Neuronal stem cell (in vitro differentiated cells): Measurements from ENCODE around the gene USP17L10. TPM values are rescaled to one million over a fixed set of nuclear protein-coding genes. Genes with fewer than 3 reads are reported as not detected.
"Not testable (repeated sequence)": the region's sequence is repeated elsewhere in the genome, so short reads cannot be mapped to it uniquely, and the experiment has no call there.

Experiments
- DNase-seq: peaks from one replicate; pipeline ENCODE4 v3.0.0-alpha.2; 2013; ENCODE audit warnings: low spot score
- H2AFZ ChIP-seq: one replicate; pipeline ENCODE4 v1.6.1; 2013; ENCODE audit warnings: mild to moderate bottlenecking, low read length, inconsistent platforms
- H2AK5ac ChIP-seq: 2 replicates; pipeline ENCODE4 v1.6.1; 2013; ENCODE audit warnings: low read depth, mild to moderate bottlenecking, inconsistent platforms, low read length, moderate library complexity, mixed read lengths
- H2BK120ac ChIP-seq: 2 replicates; pipeline ENCODE4 v1.6.1; 2013; ENCODE audit warnings: low read depth, mild to moderate bottlenecking, inconsistent platforms, low read length, moderate library complexity, mixed read lengths
- H2BK12ac ChIP-seq: one replicate; pipeline ENCODE4 v1.6.1; 2013; ENCODE audit warnings: low read length, inconsistent platforms
- H2BK15ac ChIP-seq: 2 replicates; pipeline ENCODE4 v1.6.1; 2013; ENCODE audit warnings: mild to moderate bottlenecking, low read length, inconsistent platforms, mixed read lengths
- H2BK5ac ChIP-seq: one replicate; pipeline ENCODE4 v1.6.1; 2013; ENCODE audit warnings: inconsistent platforms, mild to moderate bottlenecking, low read length, moderate library complexity
- H3K14ac ChIP-seq: one replicate; pipeline ENCODE4 v1.6.1; 2013; ENCODE audit warnings: low read length, inconsistent platforms
- H3K18ac ChIP-seq: 2 replicates; pipeline ENCODE4 v1.6.1; 2013; ENCODE audit warnings: low read length, inconsistent platforms
- H3K23ac ChIP-seq: 2 replicates; pipeline ENCODE4 v1.6.1; 2013; ENCODE audit warnings: low read depth, mild to moderate bottlenecking, mixed read lengths, low read length, inconsistent platforms; ENCODE audit not compliant: poor library complexity
- H3K27ac ChIP-seq: replicated peaks from 3 replicates; pipeline ENCODE4 v1.5.1; 2013; ENCODE audit warnings: low read length, inconsistent platforms
- H3K27me3 ChIP-seq, 3 experiments: 2 replicates each; pipeline ENCODE4 v1.6.1; 2013; ENCODE audit warnings: low read length in 3 of 3, mild to moderate bottlenecking in 2 of 3, inconsistent platforms in 1 of 3, low read depth in 1 of 3, mixed read lengths in 1 of 3, moderate library complexity in 1 of 3; ENCODE audit not compliant: control insufficient read depth in 3 of 3, insufficient read depth in 3 of 3
- H3K36me3 ChIP-seq, 2 donors: replicated peaks in 1 of 2; 2 replicates each; pipeline ENCODE4 v1.6.1; 2013; ENCODE audit warnings: low read length in 2 of 2; ENCODE audit not compliant: control insufficient read depth in 2 of 2, insufficient read depth in 2 of 2
- H3K4ac ChIP-seq: 2 replicates; pipeline ENCODE4 v1.6.1; 2013; ENCODE audit warnings: inconsistent platforms, mild to moderate bottlenecking, low read length, moderate library complexity
- H3K4me1 ChIP-seq, 2 donors: 1 replicate in 1 of 2; 2 replicates in 1 of 2; pipeline ENCODE4 v1.6.1; 2013; ENCODE audit warnings: low read length in 2 of 2, low read depth in 1 of 2; ENCODE audit not compliant: control insufficient read depth in 2 of 2, insufficient read depth in 1 of 2
- H3K4me2 ChIP-seq: one replicate; pipeline ENCODE4 v1.6.1; 2013; ENCODE audit warnings: mild to moderate bottlenecking, low read length, inconsistent platforms; ENCODE audit not compliant: insufficient read depth, poor library complexity, severe bottlenecking
- H3K4me3 ChIP-seq, 2 donors: 2 replicates each; pipeline ENCODE4 v1.5.1; 2013; ENCODE audit warnings: low read length in 2 of 2, mild to moderate bottlenecking in 2 of 2, inconsistent platforms in 1 of 2, moderate library complexity in 1 of 2
- H3K79me1 ChIP-seq: one replicate; pipeline ENCODE4 v1.6.1; 2013; ENCODE audit warnings: low read depth, mild to moderate bottlenecking, inconsistent platforms, low read length, moderate library complexity
- H3K9ac ChIP-seq: one replicate; pipeline ENCODE4 v1.6.1; 2013; ENCODE audit warnings: mild to moderate bottlenecking, low read depth, low read length, inconsistent platforms; ENCODE audit not compliant: poor library complexity
- H3K9me3 ChIP-seq, 2 donors: replicated peaks in 1 of 2; 2 replicates each; pipeline versions ENCODE3 to v1.6.1; 2013; ENCODE audit warnings: low read length in 2 of 2, mild to moderate bottlenecking in 2 of 2, inconsistent platforms in 1 of 2, low read depth in 1 of 2, mixed read lengths in 1 of 2, moderate library complexity in 1 of 2; ENCODE audit not compliant: control insufficient read depth in 2 of 2, insufficient read depth in 1 of 2
- H4K8ac ChIP-seq: one replicate; pipeline ENCODE4 v1.6.1; 2013; ENCODE audit warnings: low read depth, mild to moderate bottlenecking, inconsistent platforms, low read length, moderate library complexity
- H4K91ac ChIP-seq: one replicate; pipeline ENCODE4 v1.6.1; 2013; ENCODE audit warnings: low read length, low read depth, mild to moderate bottlenecking, inconsistent platforms; ENCODE audit not compliant: poor library complexity
- WGBS, 2 donors: extraction: QIAGEN DNeasy Blood & Tissue Kit; methylation state at CpG; one replicate each; pipeline ENCODE4 v1.1.7; 2013; ENCODE audit warnings: missing lambda C conversion rate in 2 of 2, mixed read lengths in 1 of 2; ENCODE audit not compliant: insufficient read length in 2 of 2, insufficient replicate concordance in 1 of 2; ENCODE audit errors: extremely low coverage in 2 of 2; 5-methylcytosine and 5-hydroxymethylcytosine counted together
- polyA plus RNA-seq, 2 experiments: library from polyadenylated mRNA; stranded (reverse); fragments of 200-250 nt; gene quantifications; one replicate each; pipeline ENCODE4 v1.2.3, GENCODE V29; 2013

The USP17L10 gene, protein sequence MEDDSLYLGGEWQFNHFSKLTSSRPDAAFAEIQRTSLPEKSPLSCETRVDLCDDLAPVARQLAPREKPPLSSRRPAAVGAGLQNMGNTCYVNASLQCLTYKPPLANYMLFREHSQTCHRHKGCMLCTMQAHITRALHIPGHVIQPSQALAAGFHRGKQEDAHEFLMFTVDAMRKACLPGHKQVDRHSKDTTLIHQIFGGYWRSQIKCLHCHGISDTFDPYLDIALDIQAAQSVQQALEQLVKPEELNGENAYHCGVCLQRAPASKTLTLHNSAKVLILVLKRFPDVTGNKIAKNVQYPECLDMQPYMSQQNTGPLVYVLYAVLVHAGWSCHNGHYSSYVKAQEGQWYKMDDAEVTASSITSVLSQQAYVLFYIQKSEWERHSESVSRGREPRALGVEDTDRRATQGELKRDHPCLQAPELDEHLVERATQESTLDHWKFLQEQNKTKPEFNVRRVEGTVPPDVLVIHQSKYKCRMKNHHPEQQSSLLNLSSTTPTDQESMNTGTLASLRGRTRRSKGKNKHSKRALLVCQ
- polyA plus RNA-seq (2013, experiment 1 of 2): not detected
- not detected for polyA plus RNA-seq (2013, experiment 2 of 2)

DNA sequence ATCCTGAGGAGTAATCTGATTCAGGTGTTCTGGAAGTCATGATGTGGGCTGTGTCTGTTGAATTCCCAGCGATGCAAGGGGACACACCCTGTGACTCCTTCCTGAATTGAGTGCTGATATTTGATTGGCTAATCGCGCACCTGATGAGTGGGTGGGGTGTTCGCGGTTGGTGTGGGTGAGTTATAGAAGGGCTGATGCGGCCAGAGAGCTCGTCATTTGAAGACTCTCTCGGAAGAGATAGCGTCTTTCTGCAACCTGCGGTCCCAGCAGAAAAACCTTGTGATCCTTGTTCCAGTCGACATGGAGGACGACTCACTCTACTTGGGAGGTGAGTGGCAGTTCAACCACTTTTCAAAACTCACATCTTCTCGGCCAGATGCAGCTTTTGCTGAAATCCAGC, at the start of gene USP17L10:
Gene USP17L10 (plus strand): TSS at position 301 of the 400 bp plus-strand sequence. CDS start 0 bp downstream, at position 301.
- H3K9me3 ChIP-seq, H4K91ac ChIP-seq: not testable (repeated sequence)
- WGBS, 2 donors: no CpG with 5 or more reads among the region's 13 CpGs

DNA sequence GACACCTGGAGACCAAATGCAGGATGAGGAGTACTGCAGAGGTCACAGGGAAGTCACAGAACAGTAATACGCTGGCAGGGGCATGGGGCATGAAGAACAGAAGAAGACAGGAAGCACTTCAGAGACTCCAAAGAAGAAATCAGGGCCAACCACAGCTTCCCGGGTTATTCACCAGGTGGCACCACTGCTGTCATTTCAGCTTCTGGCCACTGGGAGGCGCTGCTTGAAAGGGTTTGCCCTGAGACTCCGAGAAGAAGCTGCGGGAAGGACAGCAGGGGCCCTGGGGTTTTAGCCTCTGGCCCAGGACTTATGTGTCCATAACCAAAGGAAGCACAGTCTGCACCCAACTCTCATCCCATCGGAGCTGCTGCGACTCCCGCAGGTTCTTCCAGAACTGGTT, 44.5 kb upstream of the USP17L10 start:
- not testable (repeated sequence) for H4K8ac ChIP-seq, H4K91ac ChIP-seq, DNase-seq, H3K9ac ChIP-seq, H3K79me1 ChIP-seq, H3K4me2 ChIP-seq, H3K14ac ChIP-seq, H3K4ac ChIP-seq, H3K23ac ChIP-seq, H2AK5ac ChIP-seq, H3K4me3 ChIP-seq, H2AFZ ChIP-seq, H2BK12ac ChIP-seq, H3K18ac ChIP-seq, H3K9me3 ChIP-seq, H3K27me3 ChIP-seq, H3K27ac ChIP-seq, H2BK15ac ChIP-seq, H2BK5ac ChIP-seq, H2BK120ac ChIP-seq, H3K4me1 ChIP-seq, H3K36me3 ChIP-seq
- WGBS, 2 donors: no CpG with 5 or more reads among the region's 8 CpGs

More for the DNA sequence above, at the start of gene USP17L10:
- H2BK12ac ChIP-seq, H3K4me3 ChIP-seq, H3K79me1 ChIP-seq, H4K8ac ChIP-seq, H3K9ac ChIP-seq, H2BK15ac ChIP-seq, H3K18ac ChIP-seq, H3K27me3 ChIP-seq, H2AK5ac ChIP-seq, H3K4me2 ChIP-seq, H3K23ac ChIP-seq, DNase-seq, H3K4me1 ChIP-seq, H3K36me3 ChIP-seq, H3K14ac ChIP-seq, H3K4ac ChIP-seq, H3K27ac ChIP-seq, H2BK120ac ChIP-seq, H2BK5ac ChIP-seq, H2AFZ ChIP-seq: not testable (repeated sequence)

DNA sequence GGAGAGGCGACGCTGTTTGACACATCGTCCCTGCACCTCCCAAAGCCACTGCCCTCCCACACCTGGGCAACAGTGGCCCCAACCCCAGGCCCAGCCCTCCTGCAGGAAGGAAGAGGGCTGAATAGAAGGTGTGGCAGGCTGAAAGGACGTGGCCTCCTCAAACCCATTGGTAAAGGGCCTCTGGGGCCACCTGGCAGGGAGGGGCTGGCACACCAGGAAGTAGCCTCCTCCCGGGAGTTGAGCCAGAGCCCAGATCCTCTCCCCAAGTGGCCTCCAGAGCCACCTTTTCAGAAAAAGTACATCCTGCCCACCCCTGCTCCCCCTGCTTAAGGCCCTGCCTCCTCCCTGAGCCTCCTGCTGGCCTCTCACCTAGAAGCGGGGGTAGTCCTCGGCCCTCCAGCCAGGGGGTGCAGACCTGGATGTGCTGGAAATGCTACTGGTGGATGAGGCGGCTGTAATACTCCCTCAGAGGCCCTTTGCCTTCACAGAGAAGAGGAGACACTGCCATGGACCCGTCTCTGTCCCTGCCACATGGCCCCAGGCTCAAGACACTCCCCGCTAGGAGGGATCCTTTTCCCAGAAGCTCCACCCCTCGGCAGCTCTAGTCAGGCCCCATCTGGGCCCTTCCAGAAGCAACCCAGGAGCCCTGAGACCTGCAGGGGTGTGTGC, 40.5 kb upstream of the USP17L10 start, which contains the start of gene FAM90A26:
Gene FAM90A26 (plus strand): TSS at position 619 of the 669 bp plus-strand sequence. CDS start 2,764 bp downstream, outside the sequence.
- H3K9ac ChIP-seq, H3K23ac ChIP-seq, H2BK15ac ChIP-seq, H2BK12ac ChIP-seq, H4K8ac ChIP-seq, H2AK5ac ChIP-seq, H2BK120ac ChIP-seq, H2BK5ac ChIP-seq, H3K4me1 ChIP-seq, H3K9me3 ChIP-seq, H3K36me3 ChIP-seq, H3K4me2 ChIP-seq, H3K18ac ChIP-seq, H3K79me1 ChIP-seq, H2AFZ ChIP-seq, H3K4me3 ChIP-seq, H3K27ac ChIP-seq, H4K91ac ChIP-seq, H3K27me3 ChIP-seq, DNase-seq, H3K4ac ChIP-seq, H3K14ac ChIP-seq: not testable (repeated sequence)
- WGBS, 2 donors: no CpG with 5 or more reads among the region's 11 CpGs

DNA sequence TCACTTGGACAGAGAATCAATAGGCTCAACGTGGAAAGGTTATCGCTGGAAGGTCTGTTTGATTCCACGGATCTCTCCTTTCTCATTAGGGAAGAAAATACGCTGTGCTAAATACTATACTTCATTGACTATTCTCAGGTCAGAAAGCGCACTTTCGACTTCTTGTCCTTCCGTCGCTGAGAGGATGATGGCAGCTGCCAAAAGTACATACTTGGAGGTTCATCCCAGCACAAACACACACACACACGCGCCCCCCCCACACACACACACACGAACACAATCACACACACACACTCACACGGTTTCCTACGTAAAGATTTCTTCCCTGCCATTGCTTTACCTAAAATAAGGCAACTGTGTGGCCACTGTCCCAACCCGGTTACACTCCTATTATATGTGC, 4.2 kb downstream of the USP17L10 start:
- H3K27me3 ChIP-seq, H3K4me3 ChIP-seq, H2BK12ac ChIP-seq, H3K4me2 ChIP-seq, H2AK5ac ChIP-seq, H3K18ac ChIP-seq, DNase-seq, H3K9ac ChIP-seq, H2BK5ac ChIP-seq, H2BK15ac ChIP-seq, H3K4me1 ChIP-seq, H4K91ac ChIP-seq, H3K36me3 ChIP-seq, H4K8ac ChIP-seq, H3K23ac ChIP-seq, H3K9me3 ChIP-seq, H3K79me1 ChIP-seq, H3K14ac ChIP-seq, H2AFZ ChIP-seq, H2BK120ac ChIP-seq, H3K27ac ChIP-seq, H3K4ac ChIP-seq: not testable (repeated sequence)
- no CpG with 5 or more reads among the region's 14 CpGs for WGBS, 2 donors
